ENCODE results near the gene CLSTN2.

- TF ChIP-seq POLR2A (IDR thresholded peaks at IDR 0.05) (no peak), EP300 (IDR thresholded peaks at IDR 0.05) (no peak)
- TF ChIP-seq, protein P1, sequence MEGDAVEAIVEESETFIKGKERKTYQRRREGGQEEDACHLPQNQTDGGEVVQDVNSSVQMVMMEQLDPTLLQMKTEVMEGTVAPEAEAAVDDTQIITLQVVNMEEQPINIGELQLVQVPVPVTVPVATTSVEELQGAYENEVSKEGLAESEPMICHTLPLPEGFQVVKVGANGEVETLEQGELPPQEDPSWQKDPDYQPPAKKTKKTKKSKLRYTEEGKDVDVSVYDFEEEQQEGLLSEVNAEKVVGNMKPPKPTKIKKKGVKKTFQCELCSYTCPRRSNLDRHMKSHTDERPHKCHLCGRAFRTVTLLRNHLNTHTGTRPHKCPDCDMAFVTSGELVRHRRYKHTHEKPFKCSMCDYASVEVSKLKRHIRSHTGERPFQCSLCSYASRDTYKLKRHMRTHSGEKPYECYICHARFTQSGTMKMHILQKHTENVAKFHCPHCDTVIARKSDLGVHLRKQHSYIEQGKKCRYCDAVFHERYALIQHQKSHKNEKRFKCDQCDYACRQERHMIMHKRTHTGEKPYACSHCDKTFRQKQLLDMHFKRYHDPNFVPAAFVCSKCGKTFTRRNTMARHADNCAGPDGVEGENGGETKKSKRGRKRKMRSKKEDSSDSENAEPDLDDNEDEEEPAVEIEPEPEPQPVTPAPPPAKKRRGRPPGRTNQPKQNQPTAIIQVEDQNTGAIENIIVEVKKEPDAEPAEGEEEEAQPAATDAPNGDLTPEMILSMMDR (IDR thresholded peaks at IDR 0.05), result no peak
These were observed 18.3 kb downstream of the CLSTN2 start for GRCh38 chr3:139953131-139953910.
